SK-N-SH treated with all-trans-retinoic acid at 6 μM for 48 hours (cell line): ENCODE data around the gene RGS12.

ENCODE experiments used
- ARNTL ChIP-seq: fragments of 450-650 bp; formaldehyde crosslinking; IDR thresholded peaks from 2 replicates; pipeline ENCODE4 v1.5.0; 2020; ENCODE audit warnings: low read depth, mild to moderate bottlenecking, moderate library complexity, borderline replicate concordance
- BACH2 ChIP-seq: fragments of 250-450 bp; sonication (Bioruptor Pico); IDR thresholded peaks from 2 replicates; pipeline ENCODE4 v1.9.0; 2021; ENCODE audit warnings: mild to moderate bottlenecking, borderline replicate concordance
- GLIS3 ChIP-seq: fragments of 250-450 bp; sonication (Bioruptor Pico); IDR thresholded peaks from 2 replicates; pipeline ENCODE4 v1.5.0; 2020; ENCODE audit warnings: mild to moderate bottlenecking, moderate library complexity
- ISL1 ChIP-seq: fragments of 250-450 bp; sonication (Bioruptor Pico); IDR thresholded peaks from 2 replicates; pipeline ENCODE4 v2.1.2; 2022; ENCODE audit warnings: mild to moderate bottlenecking, moderate library complexity
- RARB ChIP-seq: fragments of 250-450 bp; sonication (Bioruptor Pico); IDR thresholded peaks from 2 replicates; pipeline ENCODE4 v1.8.0; 2021; ENCODE audit warnings: mild to moderate bottlenecking, moderate library complexity
- TCF4 ChIP-seq: fragments of 250-450 bp; sonication (Bioruptor Pico); IDR thresholded peaks from 2 replicates; pipeline ENCODE4 v1.8.0; 2021; ENCODE audit warnings: mild to moderate bottlenecking, moderate library complexity, borderline replicate concordance
- ZFP3 ChIP-seq: fragments of 250-450 bp; sonication (Bioruptor Pico); IDR thresholded peaks from 2 replicates; pipeline ENCODE4 v1.5.0; 2020; ENCODE audit warnings: mild to moderate bottlenecking, moderate library complexity
- ZFP30 ChIP-seq: fragments of 450-650 bp; formaldehyde crosslinking; IDR thresholded peaks from 2 replicates; pipeline ENCODE4 v1.5.0; 2022; ENCODE audit warnings: mild to moderate bottlenecking, moderate library complexity
- ZNF565 ChIP-seq: fragments of 450-650 bp; formaldehyde crosslinking; conservative IDR thresholded peaks from 2 replicates; pipeline ENCODE4 v1.5.0; 2020; ENCODE audit warnings: low read depth, mild to moderate bottlenecking, moderate library complexity
- TF ChIP-seq, protein P1 (sequence below): fragments of 250-450 bp; sonication (Bioruptor Pico); IDR thresholded peaks from 2 replicates; pipeline ENCODE4 v1.8.0; 2020; ENCODE audit warnings: mild to moderate bottlenecking, moderate library complexity, borderline replicate concordance
- TF ChIP-seq, protein P2 (sequence below): fragments of 250-450 bp; sonication (Bioruptor Pico); IDR thresholded peaks from 2 replicates; pipeline ENCODE4 v1.5.0; 2020; ENCODE audit warnings: mild to moderate bottlenecking, moderate library complexity

DNA sequence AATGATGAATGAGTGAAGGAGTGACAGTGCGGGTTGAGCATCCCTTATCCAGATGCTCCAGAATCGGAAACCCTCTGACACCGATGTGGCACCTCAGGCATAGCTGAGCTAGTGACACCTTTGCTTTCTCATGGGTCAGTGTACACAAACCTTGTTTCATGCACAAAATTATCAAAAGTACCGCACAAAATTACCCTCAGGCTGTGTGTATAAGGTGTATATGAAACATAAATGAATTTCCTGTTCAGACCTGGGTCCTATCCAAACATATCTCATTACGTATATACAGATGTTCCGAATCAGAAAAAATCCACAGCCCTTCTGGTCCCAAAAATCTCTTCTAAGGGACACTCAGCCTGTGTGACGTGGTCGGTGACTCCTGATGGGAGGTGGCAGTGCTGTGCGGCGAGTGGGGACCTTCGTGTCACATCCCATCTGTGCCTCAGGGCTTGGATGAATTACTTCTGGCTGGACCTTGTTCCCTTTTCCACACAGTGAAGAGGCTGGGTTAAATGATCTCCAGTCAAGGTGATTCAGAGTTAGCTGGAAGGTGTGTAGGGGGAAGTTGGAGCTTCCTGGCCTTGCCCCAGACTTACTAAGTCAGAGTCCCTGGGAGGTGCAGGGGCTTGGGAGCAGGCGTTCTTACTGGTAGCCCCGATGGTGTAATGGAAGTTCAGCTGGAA lies 18.8 kb downstream of the RGS12 start:
- TF ChIP-seq BACH2 (CRISPR knock-in tag) (no peak), TCF4 (no peak), GLIS3 (CRISPR knock-in tag) (no peak), ISL1 (CRISPR knock-in tag) (no peak), ARNTL (no peak), ZNF565 (no peak), RARB (CRISPR knock-in tag) (no peak), ZFP3 (CRISPR knock-in tag) (no peak), ZFP30 (CRISPR knock-in tag) (no peak)
- TF ChIP-seq, protein P1, sequence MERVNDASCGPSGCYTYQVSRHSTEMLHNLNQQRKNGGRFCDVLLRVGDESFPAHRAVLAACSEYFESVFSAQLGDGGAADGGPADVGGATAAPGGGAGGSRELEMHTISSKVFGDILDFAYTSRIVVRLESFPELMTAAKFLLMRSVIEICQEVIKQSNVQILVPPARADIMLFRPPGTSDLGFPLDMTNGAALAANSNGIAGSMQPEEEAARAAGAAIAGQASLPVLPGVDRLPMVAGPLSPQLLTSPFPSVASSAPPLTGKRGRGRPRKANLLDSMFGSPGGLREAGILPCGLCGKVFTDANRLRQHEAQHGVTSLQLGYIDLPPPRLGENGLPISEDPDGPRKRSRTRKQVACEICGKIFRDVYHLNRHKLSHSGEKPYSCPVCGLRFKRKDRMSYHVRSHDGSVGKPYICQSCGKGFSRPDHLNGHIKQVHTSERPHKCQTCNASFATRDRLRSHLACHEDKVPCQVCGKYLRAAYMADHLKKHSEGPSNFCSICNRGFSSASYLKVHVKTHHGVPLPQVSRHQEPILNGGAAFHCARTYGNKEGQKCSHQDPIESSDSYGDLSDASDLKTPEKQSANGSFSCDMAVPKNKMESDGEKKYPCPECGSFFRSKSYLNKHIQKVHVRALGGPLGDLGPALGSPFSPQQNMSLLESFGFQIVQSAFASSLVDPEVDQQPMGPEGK, result no peak
- TF ChIP-seq, protein P2, sequence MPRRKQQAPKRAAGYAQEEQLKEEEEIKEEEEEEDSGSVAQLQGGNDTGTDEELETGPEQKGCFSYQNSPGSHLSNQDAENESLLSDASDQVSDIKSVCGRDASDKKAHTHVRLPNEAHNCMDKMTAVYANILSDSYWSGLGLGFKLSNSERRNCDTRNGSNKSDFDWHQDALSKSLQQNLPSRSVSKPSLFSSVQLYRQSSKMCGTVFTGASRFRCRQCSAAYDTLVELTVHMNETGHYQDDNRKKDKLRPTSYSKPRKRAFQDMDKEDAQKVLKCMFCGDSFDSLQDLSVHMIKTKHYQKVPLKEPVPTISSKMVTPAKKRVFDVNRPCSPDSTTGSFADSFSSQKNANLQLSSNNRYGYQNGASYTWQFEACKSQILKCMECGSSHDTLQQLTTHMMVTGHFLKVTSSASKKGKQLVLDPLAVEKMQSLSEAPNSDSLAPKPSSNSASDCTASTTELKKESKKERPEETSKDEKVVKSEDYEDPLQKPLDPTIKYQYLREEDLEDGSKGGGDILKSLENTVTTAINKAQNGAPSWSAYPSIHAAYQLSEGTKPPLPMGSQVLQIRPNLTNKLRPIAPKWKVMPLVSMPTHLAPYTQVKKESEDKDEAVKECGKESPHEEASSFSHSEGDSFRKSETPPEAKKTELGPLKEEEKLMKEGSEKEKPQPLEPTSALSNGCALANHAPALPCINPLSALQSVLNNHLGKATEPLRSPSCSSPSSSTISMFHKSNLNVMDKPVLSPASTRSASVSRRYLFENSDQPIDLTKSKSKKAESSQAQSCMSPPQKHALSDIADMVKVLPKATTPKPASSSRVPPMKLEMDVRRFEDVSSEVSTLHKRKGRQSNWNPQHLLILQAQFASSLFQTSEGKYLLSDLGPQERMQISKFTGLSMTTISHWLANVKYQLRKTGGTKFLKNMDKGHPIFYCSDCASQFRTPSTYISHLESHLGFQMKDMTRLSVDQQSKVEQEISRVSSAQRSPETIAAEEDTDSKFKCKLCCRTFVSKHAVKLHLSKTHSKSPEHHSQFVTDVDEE, result no peak
